A549 (cell line): Measurements from ENCODE around the gene PARP11. TPM values are rescaled to one million over a fixed set of nuclear protein-coding genes. Genes with fewer than 3 reads are reported as not detected.

ENCODE experiments used
- ATAC-seq, 2 experiments: fragments of 200-7000 bp in 1 of 2; fragments of >200 bp in 1 of 2; cut with Nextera tagmentation in 1 of 2; cut with Tn5 transposase in 1 of 2; 3 replicates each; pipeline versions ENCODE4 v1.8.0 to v1.9.1; 2018 to 2020; ENCODE audit warnings: mild to moderate bottlenecking in 1 of 2, moderate library complexity in 1 of 2
- CTCF ChIA-PET: fragments of 300-600 bp; sonication (Branson Sonifier 250); formaldehyde crosslinking; extraction: SDS; loops from one replicate; lab custom pipeline; 2021; ENCODE audit warnings: antibody characterized with exemption, inconsistent platforms; lab: Yijun Ruan, JAX
- POLR2A ChIA-PET: fragments of 350-600 bp; formaldehyde crosslinking; extraction: SDS; loops from one replicate; lab custom pipeline; 2021; ENCODE audit warnings: antibody characterized with exemption, inconsistent platforms; lab: Yijun Ruan, JAX
- DNase-seq, 2 experiments: peaks; one replicate each; pipeline versions ENCODE4 v3.0.0 to v3.0.0-alpha.2; 2011 to 2016; ENCODE audit warnings: low read depth in 1 of 2, low spot score in 1 of 2
- FAIRE-seq: peaks from 2 replicates; lab custom pipeline; 2011; peaks lifted over from hg19 to GRCh38; lab: Jason Lieb, UNC
- H3K27ac ChIP-seq, 2 experiments: fragments of >200 bp; sonication (Bioruptor Twin); formaldehyde crosslinking; 3 replicates each; pipeline ENCODE4 v1.5.1; 2016 to 2017
- H3K4me1 ChIP-seq: fragments of >200 bp; sonication (Bioruptor Twin); formaldehyde crosslinking; 3 replicates; pipeline ENCODE4 v1.6.1; 2016
- H3K4me2 ChIP-seq: fragments of >200 bp; sonication (Bioruptor Twin); formaldehyde crosslinking; 3 replicates; pipeline ENCODE4 v1.6.1; 2016
- H3K4me3 ChIP-seq: fragments of >200 bp; sonication (Bioruptor Twin); formaldehyde crosslinking; 3 replicates; pipeline ENCODE4 v1.5.1; 2016
- H3K9me3 ChIP-seq: fragments of >200 bp; sonication (Bioruptor Twin); formaldehyde crosslinking; 3 replicates; pipeline ENCODE4 v1.6.1; 2016
- ATOH8 ChIP-seq: fragments of 250-450 bp; sonication (Bioruptor Pico); IDR thresholded peaks from 2 replicates; pipeline ENCODE4 v1.5.0; 2020; ENCODE audit warnings: low read depth, mild to moderate bottlenecking, moderate library complexity
- BHLHE40 ChIP-seq: IDR thresholded peaks from 2 replicates; pipeline ENCODE4 v1.6.1; 2012; ENCODE audit warnings: low read depth, low read length, inconsistent platforms
- CBX2 ChIP-seq: fragments of 200-600 bp; sonication (generic); IDR thresholded peaks from 2 replicates; pipeline ENCODE4 v1.6.1; 2016; ENCODE audit warnings: low read depth, mild to moderate bottlenecking, borderline replicate concordance
- CHD2 ChIP-seq: fragments of 150-350 bp; IDR thresholded peaks from 2 replicates; pipeline ENCODE4 v1.6.1; 2014; ENCODE audit warnings: low read length; ENCODE audit not compliant: partially characterized antibody
- EP300 ChIP-seq, 2 experiments: fragments of >200 bp; sonication (Bioruptor Twin); formaldehyde crosslinking; IDR thresholded peaks; 2 replicates in 1 of 2; 3 replicates in 1 of 2; pipeline ENCODE4 v1.6.1; 2016 to 2017
- FOSB ChIP-seq: fragments of 250-450 bp; sonication (Bioruptor Pico); IDR thresholded peaks from 2 replicates; pipeline ENCODE4 v1.5.0; 2020; ENCODE audit warnings: mild to moderate bottlenecking, moderate library complexity
- GATA3 ChIP-seq: IDR thresholded peaks from 2 replicates; pipeline ENCODE4 v1.6.1; 2012; ENCODE audit warnings: borderline replicate concordance
- HDAC2 ChIP-seq: fragments of 200-600 bp; sonication (generic); IDR thresholded peaks from 2 replicates; pipeline ENCODE4 v1.6.1; 2016
- HES2 ChIP-seq: fragments of >200 bp; sonication (Bioruptor Twin); formaldehyde crosslinking; IDR thresholded peaks from 2 replicates; pipeline ENCODE4 v1.6.1; 2016
- HMGXB4 ChIP-seq: fragments of 250-450 bp; sonication (Bioruptor Pico); IDR thresholded peaks from 2 replicates; pipeline ENCODE4 v1.5.0; 2021; ENCODE audit warnings: mild to moderate bottlenecking, moderate library complexity, borderline replicate concordance
- JUN ChIP-seq, 2 experiments: fragments of >200 bp; sonication (Bioruptor Twin); formaldehyde crosslinking; IDR thresholded peaks; 2 replicates in 1 of 2; 3 replicates in 1 of 2; pipeline ENCODE4 v1.6.1; 2016 to 2017
- JUNB ChIP-seq: fragments of >200 bp; sonication (Bioruptor Twin); formaldehyde crosslinking; IDR thresholded peaks from 2 replicates; pipeline ENCODE4 v1.6.1; 2016
- KDM1A ChIP-seq: fragments of 200-600 bp; sonication (generic); IDR thresholded peaks from 2 replicates; pipeline ENCODE4 v1.6.1; 2016; ENCODE audit warnings: low read depth, mild to moderate bottlenecking
- POLR2A ChIP-seq: IDR thresholded peaks from 2 replicates; pipeline ENCODE4 v1.6.1; 2012; ENCODE audit warnings: mild to moderate bottlenecking, low read length
- POLR2AphosphoS2 ChIP-seq: conservative IDR thresholded peaks from 2 replicates; pipeline ENCODE4 v1.6.1; 2012; ENCODE audit warnings: low read length, improper control_type of control experiment, inconsistent platforms
- RARB ChIP-seq: fragments of 250-450 bp; sonication (Bioruptor Pico); IDR thresholded peaks from 2 replicates; pipeline ENCODE4 v1.8.0; 2021; ENCODE audit warnings: mild to moderate bottlenecking, moderate library complexity
- RCOR1 ChIP-seq: fragments of 150-350 bp; IDR thresholded peaks from 2 replicates; pipeline ENCODE4 v1.6.1; 2014; ENCODE audit warnings: antibody characterized with exemption, low read length, low read depth
- REST ChIP-seq: fragments of 200-600 bp; sonication (generic); IDR thresholded peaks from 2 replicates; pipeline ENCODE4 v1.6.1; 2016; ENCODE audit warnings: antibody characterized with exemption, mild to moderate bottlenecking, moderate library complexity
- TFCP2L1 ChIP-seq: fragments of 250-450 bp; sonication (Bioruptor Pico); IDR thresholded peaks from 2 replicates; pipeline ENCODE4 v1.5.0; 2021; ENCODE audit warnings: mild to moderate bottlenecking
- ZFP36 ChIP-seq: fragments of 450-650 bp; IDR thresholded peaks from 2 replicates; pipeline ENCODE4 v1.6.1; 2014; ENCODE audit warnings: borderline replicate concordance; ENCODE audit not compliant: partially characterized antibody
- ZSCAN20 ChIP-seq: fragments of 250-450 bp; sonication (Bioruptor Pico); IDR thresholded peaks from 2 replicates; pipeline ENCODE4 v1.8.0; 2022; ENCODE audit warnings: mild to moderate bottlenecking, moderate library complexity
- WGBS: methylation state at CpG from one replicate; pipeline ENCODE4 v1.1.6; 2017; ENCODE audit errors: missing lambda C conversion rate; 5-methylcytosine and 5-hydroxymethylcytosine counted together
- polyA plus RNA-seq, 4 experiments: library from polyadenylated mRNA; depleted of rRNA in 3 of 4; stranded (reverse); fragments of >200 nt; fragmentation: RNase III in 1 of 4; extraction: RNeasy Plus Mini Kit Qiagen cat#74134 plus additional on column Dnase treatment in 1 of 4; gene quantifications; 2 replicates in 3 of 4; 3 replicates in 1 of 4; pipeline ENCODE4 v1.2.3, GENCODE V29; 2011 to 2017

Gene PARP11
- polyA plus RNA-seq, 2 of the 4 experiments (the other 2 are of a cell fraction): 2.1 to 6.7 TPM

- 83% methylated on average over 5 of the region's 5 CpGs for WGBS
- FAIRE-seq (no peak), ATAC-seq (no peak), DNase-seq (no peak)
- no peak overlapping the region for H3K4me2 ChIP-seq
- TF ChIP-seq HDAC2 (no peak), RARB (CRISPR knock-in tag) (no peak), FOSB (CRISPR knock-in tag) (no peak), HMGXB4 (CRISPR knock-in tag) (no peak), POLR2AphosphoS2 (no peak), CHD2 (no peak), REST (no peak), JUN (IDR thresholded peaks at IDR 0.05) (no peak), TFCP2L1 (CRISPR knock-in tag) (no peak), GATA3 (no peak), POLR2A (no peak)
- H3K4me1 ChIP-seq: no peaks in the 10 kb centered on the region
- ChIA-PET POLR2A (no interaction called here), CTCF (interaction anchor here (1.1 to 12.0 kb wide), 15 partner anchors 10 to 600 kb away, joined by 3 to 247 read pairs (median 6); no protein-coding TSS in a partner anchor)
- no peak overlapping the region for H3K4me3 ChIP-seq
- H3K9me3 ChIP-seq: no peaks in the 10 kb centered on the region
- H3K27ac ChIP-seq: no peak overlapping the region
These were observed 70.5 kb downstream of the PARP11 start for GRCh38 chr12:3802721-3803120.

- Histone ChIP-seq H3K4me2 (no peak overlapping the region), H3K4me1 (no peaks in the 10 kb centered on the region), H3K27ac (no peak overlapping the region), H3K9me3 (no peaks in the 10 kb centered on the region), H3K4me3 (no peak overlapping the region)
- CTCF ChIA-PET: interaction anchor here (10.8 kb wide), 1 partner anchor 498 kb away, joined by 117 read pairs; no protein-coding TSS in a partner anchor
- no peak for TF ChIP-seq CBX2
- TF ChIP-seq CHD2: no peak
- no peak for TF ChIP-seq BHLHE40
- no peak for TF ChIP-seq TFCP2L1 (CRISPR knock-in tag)
- no peak for TF ChIP-seq JUNB
- no peak for TF ChIP-seq ZFP36
- TF ChIP-seq KDM1A: no peak
- TF ChIP-seq ATOH8: no peak
- no peak for TF ChIP-seq HDAC2
- TF ChIP-seq EP300 (IDR thresholded peaks at IDR 0.05): no peak
- no peak for TF ChIP-seq RCOR1
- TF ChIP-seq RARB (CRISPR knock-in tag): no peak
- no peak for TF ChIP-seq ZSCAN20 (CRISPR knock-in tag)
- no peak for TF ChIP-seq HES2
- DNase-seq (no peak), FAIRE-seq (no peak), ATAC-seq (no peak)
- POLR2A ChIA-PET: no interaction called here
- WGBS: 59% methylated on average over 3 of the region's 3 CpGs
These were observed 75.6 kb downstream of the PARP11 start for GRCh38 chr12:3797531-3798048.
